Esophagus squamous epithelium (tissue), 4 donors: ENCODE measurements around the gene SPRY4.

Source experiments
- CTCF ChIP-seq, 6 experiments: fragments of 450-650 bp in 4 of 6; fragments of 200-600 bp in 2 of 6; sonication (generic) in 2 of 6; IDR thresholded peaks; one replicate each; pipeline ENCODE4 v1.5.1; 2016 to 2019; ENCODE audit warnings: antibody characterized with exemption in 6 of 6, mild to moderate bottlenecking in 4 of 6, moderate library complexity in 4 of 6
- POLR2A ChIP-seq, 4 donors: fragments of 450-650 bp; IDR thresholded peaks; one replicate each; pipeline ENCODE4 v1.6.1; 2017; ENCODE audit warnings: antibody characterized with exemption in 4 of 4, mild to moderate bottlenecking in 4 of 4, moderate library complexity in 3 of 4

GRCh38 chr5:142360051-142360498, 35.3 kb upstream of the SPRY4 start:
- TF ChIP-seq POLR2A (IDR thresholded peaks at IDR 0.05), result no peak
- no peak for TF ChIP-seq CTCF (IDR thresholded peaks at IDR 0.05)
